ENCODE measurements around the gene RXFP1. TPM values are rescaled to one million over a fixed set of nuclear protein-coding genes. Genes with fewer than 3 reads are reported as not detected.

Gene RXFP1
- total RNA-seq, result not detected

GRCh38 chr4:158521484-158522088 is at the start of gene RXFP1:
RXFP1 (plus strand) TSS chr4:158521882; CDS start chr4:158521977, 95 bp downstream.
- CTCF ChIA-PET, result interaction anchor here (0.9 kb wide), 1 partner anchor 27 kb away, joined by 3 read pairs; no protein-coding TSS in a partner anchor
- H3K4me3 Mint-ChIP-seq, result no peak within 1 kb of the TSS

GRCh38 chr4:158481811-158482210 is 39.9 kb upstream of the RXFP1 start:
- no peak overlapping the region for H3K4me3 Mint-ChIP-seq

More at GRCh38 chr4:158521484-158522088, at the start of gene RXFP1:
- Mint-ChIP-seq H3K36me3 (no peaks in the 10 kb centered on the region), H3K9me3 (no peaks in the 10 kb centered on the region), H3K4me1 (ENCODE audit: low read depth) (no peaks in the 10 kb centered on the region), H3K27me3 (no peaks in the 10 kb centered on the region), H3K27ac (no peak within 1 kb of the TSS)
- intact Hi-C loops (cut with micrococcal nuclease), result no loop called here
- POLR2A ChIA-PET, result no interaction called here
- DNase-seq, result no peak

GRCh38 chr4:158484173-158484885 is 37.4 kb upstream of the RXFP1 start:
- Mint-ChIP-seq H3K4me1 (ENCODE audit: low read depth) (no peaks in the 10 kb centered on the region), H3K27me3 (no peaks in the 10 kb centered on the region), H3K27ac (no peak overlapping the region), H3K9me3 (peaks cover 2% of the 10 kb centered on the region), H3K4me3 (no peak overlapping the region), H3K36me3 (no peaks in the 10 kb centered on the region)
- POLR2A ChIA-PET, result no interaction called here
- DNase-seq, result no peak
- intact Hi-C loops (cut with micrococcal nuclease), result no loop called here
- CTCF ChIA-PET, result no interaction called here

More at GRCh38 chr4:158481811-158482210, 39.9 kb upstream of the RXFP1 start:
- Mint-ChIP-seq H3K27me3 (no peaks in the 10 kb centered on the region), H3K4me1 (ENCODE audit: low read depth) (no peaks in the 10 kb centered on the region), H3K9me3 (no peaks in the 10 kb centered on the region), H3K36me3 (no peaks in the 10 kb centered on the region), H3K27ac (no peak overlapping the region)
- no peak for DNase-seq
- POLR2A ChIA-PET, result no interaction called here
- CTCF ChIA-PET, result interaction anchor here (1.1 kb wide), 1 partner anchor 11 kb away, joined by 3 read pairs; no protein-coding TSS in a partner anchor
- intact Hi-C loops (cut with micrococcal nuclease), result no loop called here

GRCh38 chr4:158490629-158491028 is 31.1 kb upstream of the RXFP1 start:
- no peak overlapping the region for H3K27ac Mint-ChIP-seq
- peaks cover 9% of the 10 kb centered on the region for H3K9me3 Mint-ChIP-seq
- H3K36me3 Mint-ChIP-seq, result no peaks in the 10 kb centered on the region
- intact Hi-C loops (cut with micrococcal nuclease), result loop anchor here (10.0 kb wide), 1 partner anchor 236 kb away; no protein-coding TSS in a partner anchor
- CTCF ChIA-PET, result no interaction called here
- POLR2A ChIA-PET, result no interaction called here
- H3K4me1 Mint-ChIP-seq (ENCODE audit: low read depth), result no peaks in the 10 kb centered on the region
- DNase-seq, result no peak
- no peak overlapping the region for H3K4me3 Mint-ChIP-seq
- H3K27me3 Mint-ChIP-seq, result no peaks in the 10 kb centered on the region

GRCh38 chr4:158492391-158492790 is 29.3 kb upstream of the RXFP1 start:
- CTCF ChIA-PET, result interaction anchor here (1.0 kb wide), 1 partner anchor 11 kb away, joined by 3 read pairs; no protein-coding TSS in a partner anchor
- intact Hi-C loops (cut with micrococcal nuclease), result loop anchor here (10.0 kb wide), 1 partner anchor 238 kb away; no protein-coding TSS in a partner anchor
- Mint-ChIP-seq H3K4me3 (no peak overlapping the region), H3K9me3 (peaks cover 9% of the 10 kb centered on the region), H3K27me3 (no peaks in the 10 kb centered on the region), H3K36me3 (no peaks in the 10 kb centered on the region), H3K4me1 (ENCODE audit: low read depth) (no peaks in the 10 kb centered on the region), H3K27ac (no peak overlapping the region)
- no peak for DNase-seq
- POLR2A ChIA-PET, result no interaction called here

GRCh38 chr4:158496030-158496741 is 25.5 kb upstream of the RXFP1 start:
- Mint-ChIP-seq H3K27me3 (peaks cover 2% of the 10 kb centered on the region), H3K4me3 (no peak overlapping the region), H3K9me3 (peaks cover 4% of the 10 kb centered on the region), H3K4me1 (ENCODE audit: low read depth) (no peaks in the 10 kb centered on the region), H3K27ac (no peak overlapping the region), H3K36me3 (no peaks in the 10 kb centered on the region)
- peak; percentile 51 for DNase-seq
- ChIA-PET CTCF (interaction anchor here (0.6 to 1.1 kb wide), 5 partner anchors 23 to 360 kb away, joined by 3 to 4 read pairs (median 3); no protein-coding TSS in a partner anchor), POLR2A (interaction anchor here (0.5 kb wide), 1 partner anchor 14 kb away, joined by 5 read pairs; no protein-coding TSS in a partner anchor)
- intact Hi-C loops (cut with micrococcal nuclease), result loop anchor here (2.0 to 10.0 kb wide), 3 partner anchors 129 to 706 kb away; no protein-coding TSS in a partner anchor

- Mint-ChIP-seq H3K4me3 (no peak overlapping the region), H3K27ac (no peak overlapping the region), H3K4me1 (ENCODE audit: low read depth) (no peaks in the 10 kb centered on the region), H3K27me3 (peaks cover 2% of the 10 kb centered on the region), H3K9me3 (peaks cover 8% of the 10 kb centered on the region), H3K36me3 (no peaks in the 10 kb centered on the region)
- intact Hi-C loops (cut with micrococcal nuclease), result no loop called here
- POLR2A ChIA-PET, result no interaction called here
- CTCF ChIA-PET, result no interaction called here
- no peak for DNase-seq
These were observed 21.6 kb upstream of the RXFP1 start for GRCh38 chr4:158500054-158500453.

- ChIA-PET CTCF (no interaction called here), POLR2A (no interaction called here)
- intact Hi-C loops (cut with micrococcal nuclease), result no loop called here
- H3K27ac Mint-ChIP-seq, result no peak overlapping the region
- no peak for DNase-seq
- H3K4me1 Mint-ChIP-seq (ENCODE audit: low read depth), result no peaks in the 10 kb centered on the region
- no peaks in the 10 kb centered on the region for H3K27me3 Mint-ChIP-seq
- no peaks in the 10 kb centered on the region for H3K36me3 Mint-ChIP-seq
- no peaks in the 10 kb centered on the region for H3K9me3 Mint-ChIP-seq
- H3K4me3 Mint-ChIP-seq, result no peak overlapping the region
These were observed 8.4 kb upstream of the RXFP1 start for GRCh38 chr4:158513256-158513655.

GRCh38 chr4:158519226-158519625 is 2.5 kb upstream of the RXFP1 start:
- H3K4me1 Mint-ChIP-seq (ENCODE audit: low read depth), result no peaks in the 10 kb centered on the region
- H3K9me3 Mint-ChIP-seq, result no peaks in the 10 kb centered on the region
- CTCF ChIA-PET, result interaction anchor here (1.2 kb wide), 1 partner anchor 24 kb away, joined by 3 read pairs; no protein-coding TSS in a partner anchor
- no peaks in the 10 kb centered on the region for H3K36me3 Mint-ChIP-seq
- H3K4me3 Mint-ChIP-seq, result no peak overlapping the region
- intact Hi-C loops (cut with micrococcal nuclease), result no loop called here
- DNase-seq, result no peak
- no peaks in the 10 kb centered on the region for H3K27me3 Mint-ChIP-seq
- H3K27ac Mint-ChIP-seq, result no peak overlapping the region
- POLR2A ChIA-PET, result no interaction called here

GRCh38 chr4:158523990-158524535 is 2.4 kb downstream of the RXFP1 start:
- DNase-seq, result no peak
- Mint-ChIP-seq H3K4me1 (ENCODE audit: low read depth) (no peaks in the 10 kb centered on the region), H3K36me3 (no peaks in the 10 kb centered on the region), H3K4me3 (no peak overlapping the region), H3K27me3 (no peaks in the 10 kb centered on the region), H3K9me3 (no peaks in the 10 kb centered on the region), H3K27ac (no peak overlapping the region)
- CTCF ChIA-PET, result no interaction called here
- intact Hi-C loops (cut with micrococcal nuclease), result no loop called here
- POLR2A ChIA-PET, result no interaction called here

GRCh38 chr4:158527516-158527915 is 5.8 kb downstream of the RXFP1 start:
- CTCF ChIA-PET, result no interaction called here
- Mint-ChIP-seq H3K9me3 (no peaks in the 10 kb centered on the region), H3K4me1 (ENCODE audit: low read depth) (no peaks in the 10 kb centered on the region), H3K27ac (no peak overlapping the region), H3K36me3 (no peaks in the 10 kb centered on the region), H3K27me3 (no peaks in the 10 kb centered on the region), H3K4me3 (no peak overlapping the region)
- DNase-seq, result no peak
- intact Hi-C loops (cut with micrococcal nuclease), result no loop called here
- POLR2A ChIA-PET, result no interaction called here

- no peak overlapping the region for H3K4me3 Mint-ChIP-seq
- H3K36me3 Mint-ChIP-seq, result no peaks in the 10 kb centered on the region
- H3K27me3 Mint-ChIP-seq, result no peaks in the 10 kb centered on the region
- intact Hi-C loops (cut with micrococcal nuclease), result no loop called here
- ChIA-PET POLR2A (no interaction called here), CTCF (no interaction called here)
- no peak for DNase-seq
- H3K27ac Mint-ChIP-seq, result no peak overlapping the region
- H3K9me3 Mint-ChIP-seq, result no peaks in the 10 kb centered on the region
- no peaks in the 10 kb centered on the region for H3K4me1 Mint-ChIP-seq (ENCODE audit: low read depth)
These were observed 7.8 kb downstream of the RXFP1 start for GRCh38 chr4:158529505-158529904.

All from activated CD4-positive, alpha-beta memory T cell treated with anti-CD3 and anti-CD28 coated beads for 36 hours (primary cell).